ENCODE measurements around the gene AP1G1. TPM values are rescaled to one million over a fixed set of nuclear protein-coding genes. Genes with fewer than 3 reads are reported as not detected.
"Not testable (repeated sequence)": the region's sequence is repeated elsewhere in the genome, so short reads cannot be mapped to it uniquely, and the experiment has no call there.

The AP1G1 gene
- total RNA-seq, 1 experiment from 2014 or later, result 79.2 TPM

DNA sequence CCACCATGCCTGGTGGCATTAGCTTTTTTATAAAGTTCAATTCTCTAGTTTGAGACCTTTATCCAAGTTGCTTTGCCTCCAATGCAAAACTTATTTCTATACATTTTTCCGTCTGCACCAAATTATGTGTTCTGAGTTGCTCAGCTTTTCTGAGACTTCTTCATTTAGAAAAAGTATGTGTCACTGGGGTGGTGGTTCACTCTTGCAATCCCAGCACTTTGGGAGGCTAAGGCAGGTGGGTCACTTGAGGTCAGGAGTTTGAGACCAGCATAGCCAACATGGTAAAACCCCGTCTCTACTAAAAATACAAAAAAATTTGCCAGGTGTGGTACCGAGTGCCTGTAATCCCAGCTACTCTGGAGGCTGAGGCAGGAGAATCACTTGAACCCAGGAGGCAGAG lies 23.1 kb upstream of the AP1G1 start:
- H3K4me1 ChIP-seq (ENCODE audit: insufficient read depth, low read length); H4K5ac ChIP-seq (ENCODE audit: insufficient read length, low read depth, low read length); H3K18ac ChIP-seq (ENCODE audit: insufficient read length, low read depth, low read length); H3K36me3 Mint-ChIP-seq (ENCODE audit: insufficient read depth in 1 of 3, low read depth in 3 of 3); H3K14ac ChIP-seq (ENCODE audit: insufficient read depth, low read length); H2AK5ac ChIP-seq (ENCODE audit: insufficient read length, low read length); H3K9ac ChIP-seq (ENCODE audit: extremely low read depth, insufficient read length, low read length); H3K27ac Mint-ChIP-seq; H3K23ac ChIP-seq (ENCODE audit: insufficient read length, low read depth, low read length); H3K9me3 ChIP-seq (ENCODE audit: control insufficient read depth, low read depth, low read length); H2AFZ ChIP-seq (ENCODE audit: low read length); H2BK120ac ChIP-seq (ENCODE audit: low read depth, low read length, poor library complexity, severe bottlenecking); H3K27me3 Mint-ChIP-seq (ENCODE audit: low read depth); H3K4me1 Mint-ChIP-seq; H3K27me3 ChIP-seq (ENCODE audit: insufficient read depth, low read length); H4K91ac ChIP-seq (ENCODE audit: insufficient read length, low read depth, low read length); H2BK5ac ChIP-seq (ENCODE audit: insufficient read length, low read length); H3K9me3 Mint-ChIP-seq; H3T11ph ChIP-seq (ENCODE audit: low read length); H2BK12ac ChIP-seq (ENCODE audit: insufficient read length, low read depth, low read length); H2BK15ac ChIP-seq (ENCODE audit: low read depth, low read length); H3K79me1 ChIP-seq (ENCODE audit: insufficient read depth, low read depth, low read length, poor library complexity, severe bottlenecking); H4K20me1 ChIP-seq (ENCODE audit: control insufficient read depth, insufficient read depth, insufficient read length); H3K79me2 ChIP-seq (ENCODE audit: insufficient read depth, low read length); H3K4me2 ChIP-seq (ENCODE audit: insufficient read depth, insufficient read length, low read length); H4K8ac ChIP-seq (replicated peaks; ENCODE audit: insufficient read length, low read depth, low read length); H3K56ac ChIP-seq (ENCODE audit: insufficient read length, low read depth, low read length); H2BK20ac ChIP-seq (ENCODE audit: low read depth, low read length, poor library complexity, severe bottlenecking); H3K27ac ChIP-seq (ENCODE audit: insufficient read length, low read depth, low read length); H3K4me3 Mint-ChIP-seq; DNase-seq; H3K4ac ChIP-seq (ENCODE audit: low read depth, low read length); H3K23me2 ChIP-seq (ENCODE audit: insufficient read length, low read depth, low read length, poor library complexity, severe bottlenecking): not testable (repeated sequence)
- WGBS (ENCODE audit: extremely low coverage, insufficient read length, low lambda C conversion rate), result no CpG with 5 or more reads among the region's 3 CpGs

All from H9 (cell line).